ENCODE measurements around the gene ZNF512B.

DNA sequence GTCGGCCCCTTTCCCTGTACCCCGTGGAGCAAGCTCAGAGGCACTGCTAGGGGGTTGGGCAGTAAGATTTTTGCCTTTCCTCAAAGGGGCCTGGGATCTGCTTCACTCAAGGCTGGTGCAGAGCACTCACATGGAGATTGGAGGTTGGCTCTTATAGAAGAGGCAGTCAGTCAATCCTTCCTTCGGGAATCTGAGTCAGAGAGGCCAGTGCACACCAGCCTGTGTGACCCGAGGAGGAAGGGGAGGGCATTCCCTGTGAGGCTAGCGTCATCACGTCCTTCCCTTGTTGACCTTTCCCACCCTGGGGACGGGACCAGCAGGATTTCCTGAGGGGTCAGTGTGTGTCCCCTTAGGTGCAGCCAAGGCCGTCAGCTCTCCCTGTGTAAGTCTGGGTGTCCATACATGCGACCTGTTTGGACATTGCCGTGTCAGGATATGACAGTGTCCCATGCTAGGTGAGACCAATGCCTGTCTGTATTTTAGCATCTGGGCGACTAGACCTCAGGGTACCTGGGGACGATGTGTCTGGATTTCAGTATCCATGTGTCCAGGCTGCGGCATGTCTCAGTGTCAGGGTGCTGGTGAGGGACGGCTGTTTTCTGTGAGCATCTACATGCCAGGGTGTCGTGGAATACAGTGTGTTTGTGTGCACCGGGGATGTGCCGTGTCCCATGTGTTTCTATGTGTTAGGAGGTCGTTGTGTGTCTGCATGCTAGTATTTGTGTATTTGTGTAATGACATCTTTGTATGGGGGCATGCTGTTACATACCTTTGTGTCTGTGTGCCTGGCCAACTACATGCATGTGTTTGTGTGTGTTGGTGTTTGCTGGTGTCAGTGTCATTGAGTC is 2.8 kb upstream of the ZNF512B start:
- TF ChIP-seq, protein P1, sequence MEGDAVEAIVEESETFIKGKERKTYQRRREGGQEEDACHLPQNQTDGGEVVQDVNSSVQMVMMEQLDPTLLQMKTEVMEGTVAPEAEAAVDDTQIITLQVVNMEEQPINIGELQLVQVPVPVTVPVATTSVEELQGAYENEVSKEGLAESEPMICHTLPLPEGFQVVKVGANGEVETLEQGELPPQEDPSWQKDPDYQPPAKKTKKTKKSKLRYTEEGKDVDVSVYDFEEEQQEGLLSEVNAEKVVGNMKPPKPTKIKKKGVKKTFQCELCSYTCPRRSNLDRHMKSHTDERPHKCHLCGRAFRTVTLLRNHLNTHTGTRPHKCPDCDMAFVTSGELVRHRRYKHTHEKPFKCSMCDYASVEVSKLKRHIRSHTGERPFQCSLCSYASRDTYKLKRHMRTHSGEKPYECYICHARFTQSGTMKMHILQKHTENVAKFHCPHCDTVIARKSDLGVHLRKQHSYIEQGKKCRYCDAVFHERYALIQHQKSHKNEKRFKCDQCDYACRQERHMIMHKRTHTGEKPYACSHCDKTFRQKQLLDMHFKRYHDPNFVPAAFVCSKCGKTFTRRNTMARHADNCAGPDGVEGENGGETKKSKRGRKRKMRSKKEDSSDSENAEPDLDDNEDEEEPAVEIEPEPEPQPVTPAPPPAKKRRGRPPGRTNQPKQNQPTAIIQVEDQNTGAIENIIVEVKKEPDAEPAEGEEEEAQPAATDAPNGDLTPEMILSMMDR (IDR thresholded peaks at IDR 0.05), result no peak
- TF ChIP-seq POLR2A (IDR thresholded peaks at IDR 0.05) (no peak), POLR2AphosphoS5 (IDR thresholded peaks at IDR 0.05; ENCODE audit: insufficient read depth in 1 of 2, low read depth in 1 of 2) (no peak)

All from vagina (tissue), 2 donors.